ENCODE data around the gene UBE2F.

GRCh38 chr2:238003234-238004031 lies 36.6 kb downstream of the UBE2F start:
- no peak for TF ChIP-seq CTCF (IDR thresholded peaks at IDR 0.05 in 4 of 5, conservative IDR thresholded peaks at IDR 0.05 in 1 of 5)
- no peak for TF ChIP-seq POLR2A (IDR thresholded peaks at IDR 0.05)
